WTC11 (cell line): Measurements from ENCODE around the gene OTP. TPM values are rescaled to one million over a fixed set of nuclear protein-coding genes. Genes with fewer than 3 reads are reported as not detected.

Experiments
- ATAC-seq: fragments of 200-7000 bp; cut with Tn5 transposase; 2 replicates; pipeline ENCODE4 v1.10.0; 2021; ENCODE audit warnings: mild to moderate bottlenecking, moderate library complexity
- CTCF ChIA-PET: fragments of 300-600 bp; sonication (Branson Sonifier 250); formaldehyde crosslinking; loops from one replicate; lab custom pipeline; 2021; ENCODE audit warnings: antibody characterized with exemption; lab: Charles Lee
- POLR2A ChIA-PET: fragments of 350-600 bp; sonication (Branson Sonifier 250); formaldehyde crosslinking; loops from one replicate; lab custom pipeline; 2021; ENCODE audit warnings: antibody characterized with exemption; lab: Charles Lee
- DNase-seq: peaks from one replicate; pipeline ENCODE4 v3.0.0; 2021; ENCODE audit warnings: low spot score
- H3K27ac Mint-ChIP-seq: 2 replicates; pipeline ENCODE4 v1.8.0; 2021; ENCODE audit warnings: mixed read lengths
- H3K27me3 Mint-ChIP-seq: 2 replicates; pipeline ENCODE4 v1.8.0; 2021; ENCODE audit warnings: low read depth, mild to moderate bottlenecking, moderate library complexity, mixed read lengths
- H3K36me3 Mint-ChIP-seq: 2 replicates; pipeline ENCODE4 v1.8.0; 2021; ENCODE audit warnings: mixed read lengths
- H3K4me1 Mint-ChIP-seq: 2 replicates; pipeline ENCODE4 v1.8.0; 2022; ENCODE audit warnings: mixed read lengths
- H3K4me3 Mint-ChIP-seq: 2 replicates; pipeline ENCODE4 v1.8.0; 2021; ENCODE audit warnings: mild to moderate bottlenecking, moderate library complexity, mixed read lengths
- H3K9me3 Mint-ChIP-seq: 2 replicates; pipeline ENCODE4 v1.8.0; 2021; ENCODE audit warnings: mixed read lengths
- ATF1 ChIP-seq: sonication (generic); formaldehyde crosslinking; IDR thresholded peaks from 2 replicates; pipeline ENCODE4 v1.8.1; 2023; ENCODE audit warnings: mild to moderate bottlenecking, moderate library complexity, missing genetic modification reagents
- ATF3 ChIP-seq: sonication (generic); formaldehyde crosslinking; conservative IDR thresholded peaks from 2 replicates; pipeline ENCODE4 v1.8.1; 2022; ENCODE audit warnings: mild to moderate bottlenecking, missing genetic modification reagents
- CBFB ChIP-seq: sonication (generic); formaldehyde crosslinking; IDR thresholded peaks from 2 replicates; pipeline ENCODE4 v1.8.1; 2022; ENCODE audit warnings: mild to moderate bottlenecking, low read depth, missing genetic modification reagents
- CREB1 ChIP-seq: sonication (generic); formaldehyde crosslinking; IDR thresholded peaks from 2 replicates; pipeline ENCODE4 v1.8.0; 2023; ENCODE audit warnings: mild to moderate bottlenecking, missing genetic modification reagents
- CREM ChIP-seq: sonication (generic); formaldehyde crosslinking; IDR thresholded peaks from 2 replicates; pipeline ENCODE4 v1.8.1; 2022; ENCODE audit warnings: mild to moderate bottlenecking, missing genetic modification reagents, moderate library complexity
- E2F4 ChIP-seq: sonication (generic); formaldehyde crosslinking; IDR thresholded peaks from 2 replicates; pipeline ENCODE4 v1.8.1; 2022; ENCODE audit warnings: low read depth, mild to moderate bottlenecking, moderate library complexity, missing genetic modification reagents, borderline replicate concordance
- ELF4 ChIP-seq: sonication (generic); formaldehyde crosslinking; IDR thresholded peaks from 2 replicates; pipeline ENCODE4 v1.8.1; 2022; ENCODE audit warnings: low read depth, mild to moderate bottlenecking, moderate library complexity, missing genetic modification reagents
- EMX1 ChIP-seq: fragments of 250-450 bp; sonication (Bioruptor Pico); IDR thresholded peaks from 2 replicates; pipeline ENCODE4 v1.8.0; 2021; ENCODE audit warnings: mild to moderate bottlenecking
- GTF2I ChIP-seq: fragments of 250-450 bp; sonication (Bioruptor Pico); conservative IDR thresholded peaks from 2 replicates; pipeline ENCODE4 v1.4.0; 2021; ENCODE audit warnings: mild to moderate bottlenecking
- KAT7 ChIP-seq: sonication (generic); formaldehyde crosslinking; IDR thresholded peaks from 2 replicates; pipeline ENCODE4 v1.8.1; 2023; ENCODE audit warnings: missing genetic modification reagents, mild to moderate bottlenecking, borderline replicate concordance
- MAX ChIP-seq: sonication (generic); formaldehyde crosslinking; IDR thresholded peaks from 2 replicates; pipeline ENCODE4 v1.8.0; 2022; ENCODE audit warnings: mild to moderate bottlenecking, missing genetic modification reagents
- NFATC4 ChIP-seq: fragments of 250-450 bp; sonication (Bioruptor Pico); IDR thresholded peaks from 2 replicates; pipeline ENCODE4 v1.9.0; 2021; ENCODE audit warnings: mild to moderate bottlenecking
- NR2C2 ChIP-seq: sonication (generic); formaldehyde crosslinking; IDR thresholded peaks from 2 replicates; pipeline ENCODE4 v1.8.0; 2022; ENCODE audit warnings: mild to moderate bottlenecking, missing genetic modification reagents
- PRDM15 ChIP-seq: sonication (generic); formaldehyde crosslinking; IDR thresholded peaks from 2 replicates; pipeline ENCODE4 v1.8.0; 2022; ENCODE audit warnings: missing genetic modification reagents
- PREB ChIP-seq: sonication (generic); formaldehyde crosslinking; IDR thresholded peaks from 2 replicates; pipeline ENCODE4 v1.8.1; 2022; ENCODE audit warnings: mild to moderate bottlenecking, missing genetic modification reagents, moderate library complexity, borderline replicate concordance
- PRRX2 ChIP-seq: fragments of 250-450 bp; sonication (Bioruptor Pico); IDR thresholded peaks from 2 replicates; pipeline ENCODE4 v1.8.0; 2021; ENCODE audit warnings: mild to moderate bottlenecking
- SP1 ChIP-seq: sonication (generic); formaldehyde crosslinking; conservative IDR thresholded peaks from 2 replicates; pipeline ENCODE4 v1.8.1; 2022; ENCODE audit warnings: missing genetic modification reagents
- TCF7 ChIP-seq: sonication (generic); formaldehyde crosslinking; IDR thresholded peaks from 2 replicates; pipeline ENCODE4 v1.8.0; 2022; ENCODE audit warnings: mild to moderate bottlenecking, low read depth, missing genetic modification reagents, moderate library complexity
- TP53 ChIP-seq: sonication (generic); formaldehyde crosslinking; IDR thresholded peaks from 2 replicates; pipeline ENCODE4 v1.8.1; 2023; ENCODE audit warnings: mild to moderate bottlenecking, missing genetic modification reagents
- USF1 ChIP-seq: sonication (generic); formaldehyde crosslinking; IDR thresholded peaks from 2 replicates; pipeline ENCODE4 v1.8.0; 2022; ENCODE audit warnings: mild to moderate bottlenecking, missing genetic modification reagents
- ZMAT4 ChIP-seq: fragments of 250-450 bp; sonication (Bioruptor Pico); IDR thresholded peaks from 2 replicates; pipeline ENCODE4 v1.9.0; 2021; ENCODE audit warnings: mild to moderate bottlenecking
- ZNF219 ChIP-seq: sonication (generic); formaldehyde crosslinking; IDR thresholded peaks from 2 replicates; pipeline ENCODE4 v1.8.0; 2023; ENCODE audit warnings: missing genetic modification reagents, mild to moderate bottlenecking, borderline replicate concordance
- ZNF232 ChIP-seq: sonication (generic); formaldehyde crosslinking; IDR thresholded peaks from 2 replicates; pipeline ENCODE4 v1.8.0; 2022; ENCODE audit warnings: mild to moderate bottlenecking, missing genetic modification reagents
- ZNF263 ChIP-seq: sonication (generic); formaldehyde crosslinking; IDR thresholded peaks from 2 replicates; pipeline ENCODE4 v1.8.1; 2022; ENCODE audit warnings: low read depth, mild to moderate bottlenecking, moderate library complexity, missing genetic modification reagents
- ZNF281 ChIP-seq: sonication (generic); formaldehyde crosslinking; IDR thresholded peaks from 2 replicates; pipeline ENCODE4 v1.8.0; 2023; ENCODE audit warnings: mild to moderate bottlenecking, missing genetic modification reagents
- ZNF396 ChIP-seq: fragments of 250-450 bp; sonication (Bioruptor Pico); IDR thresholded peaks from 2 replicates; pipeline ENCODE4 v1.8.0; 2021; ENCODE audit warnings: mild to moderate bottlenecking, moderate library complexity, borderline replicate concordance
- ZNF423 ChIP-seq: fragments of 250-450 bp; sonication (Bioruptor Pico); IDR thresholded peaks from 2 replicates; pipeline ENCODE4 v2.1.2; 2022; ENCODE audit warnings: mild to moderate bottlenecking, moderate library complexity
- total RNA-seq: library from RNA; stranded (reverse); gene quantifications from 3 replicates; pipeline ENCODE4 v1.2.3, GENCODE V29; 2021

OTP gene
- total RNA-seq, 1 experiment from 2014 or later = not detected

GRCh38 chr5:77663090-77663863 is 24.8 kb upstream of the OTP start (continued):
- TF ChIP-seq CBFB = no peak
- TF ChIP-seq KAT7 (CRISPR knock-in tag) = no peak
- no peak for TF ChIP-seq USF1
- TF ChIP-seq GTF2I (CRISPR knock-in tag) = no peak
- TF ChIP-seq NFATC4 (CRISPR knock-in tag) = no peak
- no peak for TF ChIP-seq CREB1
- no peak for TF ChIP-seq ATF1 (CRISPR knock-in tag)
- TF ChIP-seq ZNF219 = no peak
- TF ChIP-seq ZNF281 (CRISPR knock-in tag) = no peak
- TF ChIP-seq ZNF263 = no peak
- TF ChIP-seq ZNF232 (CRISPR knock-in tag) = no peak
- no peak for TF ChIP-seq TP53 (CRISPR knock-in tag)
- TF ChIP-seq, all 79 proteins: peak for 0

- H3K9me3 Mint-ChIP-seq = no peaks in the 10 kb centered on the region
- ATAC-seq (no peak), DNase-seq (no peak)
- TF ChIP-seq ZNF232 (CRISPR knock-in tag) (no peak), ZNF396 (CRISPR knock-in tag) (no peak), ZNF423 (CRISPR knock-in tag) (no peak), PRDM15 (CRISPR knock-in tag) (no peak), E2F4 (no peak), SP1 (no peak), ELF4 (CRISPR knock-in tag) (no peak), PREB (CRISPR knock-in tag) (no peak), ATF3 (CRISPR knock-in tag) (no peak), TCF7 (CRISPR knock-in tag) (no peak), NR2C2 (CRISPR knock-in tag) (no peak), MAX (CRISPR knock-in tag) (no peak), EMX1 (no peak), CREM (no peak), ZMAT4 (CRISPR knock-in tag) (no peak), PRRX2 (CRISPR knock-in tag) (no peak)
- H3K27ac Mint-ChIP-seq = no peak overlapping the region
- peaks cover 25% of the 10 kb centered on the region for H3K27me3 Mint-ChIP-seq
- no peaks in the 10 kb centered on the region for H3K36me3 Mint-ChIP-seq
- ChIA-PET CTCF (interaction anchor here (1.2 kb wide), 1 partner anchor 102 kb away, joined by 3 read pairs; no protein-coding TSS in a partner anchor), POLR2A (interaction anchor here (0.6 kb wide), 1 partner anchor 36 kb away, joined by 4 read pairs; no protein-coding TSS in a partner anchor)
- H3K4me3 Mint-ChIP-seq = no peak overlapping the region
- no peaks in the 10 kb centered on the region for H3K4me1 Mint-ChIP-seq
Measured at GRCh38 chr5:77662635-77663034, 24.1 kb upstream of the OTP start.
